Sigmoid colon (tissue), 4 donors: Measurements from ENCODE around the gene SPON1.

Experiments
- CTCF ChIP-seq, 4 experiments: fragments of 450-650 bp in 3 of 4; fragments of 200-600 bp in 1 of 4; IDR thresholded peaks; one replicate each; pipeline ENCODE4 v1.5.1; 2016 to 2019; ENCODE audit warnings: antibody characterized with exemption in 4 of 4, mild to moderate bottlenecking in 3 of 4, moderate library complexity in 2 of 4
- EP300 ChIP-seq, 4 donors: sonication (generic); formaldehyde crosslinking; IDR thresholded peaks; one replicate each; pipeline ENCODE4 v1.6.1; 2017; ENCODE audit warnings: antibody characterized with exemption in 4 of 4
- POLR2A ChIP-seq, 2 donors: fragments of 450-650 bp; IDR thresholded peaks; one replicate each; pipeline ENCODE4 v1.6.1; 2016; ENCODE audit warnings: antibody characterized with exemption in 2 of 2, mild to moderate bottlenecking in 2 of 2, moderate library complexity in 2 of 2
- POLR2AphosphoS5 ChIP-seq, 4 donors: sonication (generic); formaldehyde crosslinking; IDR thresholded peaks; one replicate each; pipeline ENCODE4 v1.6.1; 2017; ENCODE audit warnings: antibody characterized with exemption in 4 of 4

GRCh38 chr11:13947379-13947778 is 15.1 kb upstream of the SPON1 start:
- TF ChIP-seq CTCF (IDR thresholded peaks at IDR 0.05) (no peak), POLR2AphosphoS5 (IDR thresholded peaks at IDR 0.05) (no peak), EP300 (IDR thresholded peaks at IDR 0.05) (no peak), POLR2A (IDR thresholded peaks at IDR 0.05) (no peak)
